Measurements from ENCODE around the gene BCAS1.

Gene BCAS1

DNA sequence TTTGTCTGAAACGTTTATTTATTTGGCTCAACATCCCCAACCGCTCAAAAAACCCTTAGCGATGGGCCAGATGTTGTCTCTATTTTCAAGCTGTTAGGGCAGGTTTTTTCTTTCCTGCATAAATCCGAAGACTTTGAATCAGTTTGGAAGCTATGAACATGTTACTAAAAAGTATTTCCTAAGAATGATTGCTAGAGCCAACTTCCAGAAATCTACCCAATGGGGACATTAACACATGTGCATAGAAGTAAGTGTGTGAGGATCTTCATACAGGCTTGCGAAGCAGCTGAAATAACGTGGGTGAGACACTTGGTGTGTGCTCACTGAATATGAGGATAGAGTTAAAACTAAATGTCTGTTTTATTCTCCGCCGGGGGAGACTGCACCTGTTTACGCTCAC, 106.8 kb downstream of the BCAS1 start:
- Mint-ChIP-seq H3K4me1 (no peaks in the 10 kb centered on the region), H3K36me3 (ENCODE audit: insufficient read depth) (no peaks in the 10 kb centered on the region), H3K27me3 (peaks cover 69% of the 10 kb centered on the region), H3K4me3 (no peak overlapping the region), H3K27ac (ENCODE audit: low read depth) (no peak overlapping the region), H3K9me3 (no peaks in the 10 kb centered on the region)
- DNase-seq (ENCODE audit: low spot score in 2 of 2) (no peak), ATAC-seq (replicated peaks; ENCODE audit: extremely low read depth, poor library complexity, severe bottlenecking) (no peak)

DNA sequence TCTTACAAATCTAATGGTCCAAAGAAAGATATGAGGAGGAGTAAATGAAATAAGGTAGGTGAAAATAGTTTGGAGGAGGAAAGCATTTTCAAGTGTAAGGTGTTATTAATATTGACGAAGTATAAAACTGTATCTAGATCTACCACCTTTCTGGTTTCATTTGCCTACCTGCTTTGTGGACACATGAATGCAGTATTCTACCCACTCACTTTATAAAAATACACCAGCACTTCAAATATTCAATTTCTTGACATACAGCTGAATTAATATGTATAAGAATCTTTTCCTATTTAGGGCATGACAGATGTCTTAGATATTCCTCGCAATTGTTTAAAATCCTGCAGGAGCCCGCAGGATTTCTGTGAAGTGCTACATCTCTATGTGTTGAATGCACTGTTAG, 108.0 kb downstream of the BCAS1 start:
- Mint-ChIP-seq H3K9me3 (no peaks in the 10 kb centered on the region), H3K4me1 (no peaks in the 10 kb centered on the region), H3K4me3 (no peak overlapping the region), H3K27me3 (peaks cover 66% of the 10 kb centered on the region), H3K36me3 (ENCODE audit: insufficient read depth) (no peaks in the 10 kb centered on the region), H3K27ac (ENCODE audit: low read depth) (no peak overlapping the region)
- DNase-seq (ENCODE audit: low spot score in 2 of 2), result no peak
- ATAC-seq (replicated peaks; ENCODE audit: extremely low read depth, poor library complexity, severe bottlenecking), result no peak

DNA sequence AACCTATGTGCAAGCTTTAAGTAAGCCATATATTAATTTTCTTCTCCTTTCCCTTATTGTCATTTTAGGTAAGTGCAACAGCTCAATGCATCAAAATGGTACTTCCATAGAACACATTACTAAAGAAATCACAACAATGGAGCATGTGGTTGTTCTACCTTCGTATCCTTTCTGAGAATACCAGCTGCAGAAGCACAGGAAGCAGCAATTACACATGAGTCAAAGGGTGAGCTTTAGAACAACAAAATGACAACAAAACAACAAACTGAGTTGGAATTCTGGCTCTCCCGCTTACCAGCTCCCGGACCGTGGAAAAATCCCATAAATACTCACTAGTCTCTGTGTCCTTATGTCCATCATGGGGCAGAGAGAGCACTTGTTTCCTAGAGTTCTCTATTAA, 108.9 kb downstream of the BCAS1 start:
- H3K4me3 Mint-ChIP-seq, result no peak overlapping the region
- H3K27me3 Mint-ChIP-seq, result peaks cover 57% of the 10 kb centered on the region
- H3K36me3 Mint-ChIP-seq (ENCODE audit: insufficient read depth), result no peaks in the 10 kb centered on the region
- no peaks in the 10 kb centered on the region for H3K4me1 Mint-ChIP-seq
- no peaks in the 10 kb centered on the region for H3K9me3 Mint-ChIP-seq
- DNase-seq (ENCODE audit: low spot score in 2 of 2), result no peak
- H3K27ac Mint-ChIP-seq (ENCODE audit: low read depth), result no peak overlapping the region
- ATAC-seq (replicated peaks; ENCODE audit: extremely low read depth, poor library complexity, severe bottlenecking), result no peak

DNA sequence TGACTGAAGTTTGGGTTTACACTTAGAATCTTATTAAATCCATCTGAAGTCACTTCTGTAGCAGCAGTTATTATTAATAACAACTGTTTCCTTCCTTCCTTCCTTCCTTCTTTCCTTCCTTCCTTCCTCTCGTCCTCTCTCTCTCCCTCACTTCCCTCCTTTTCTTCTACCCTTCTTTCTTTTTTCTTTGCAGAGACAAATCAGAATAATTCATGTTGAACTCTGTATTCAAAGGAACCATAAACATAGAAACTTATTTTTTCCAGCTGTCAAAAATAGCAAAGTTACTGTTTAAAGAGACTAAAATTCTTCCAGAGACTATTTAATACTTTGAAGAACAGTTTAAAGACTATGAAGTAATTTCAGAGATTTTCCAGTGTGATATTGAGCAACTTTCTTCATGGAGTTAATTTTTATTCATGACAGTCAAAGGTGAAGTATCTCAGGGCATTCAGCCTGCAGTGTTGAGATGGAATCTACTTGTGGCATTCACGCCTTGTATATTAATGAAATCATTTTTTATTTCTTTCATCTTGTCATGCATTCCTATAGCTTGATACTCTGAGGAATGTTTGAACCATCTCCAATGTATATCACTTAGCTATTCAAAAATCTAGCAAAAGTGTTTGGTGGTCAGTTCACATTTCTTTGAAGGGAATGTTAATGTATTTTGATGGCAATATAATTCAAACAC, 109.7 kb downstream of the BCAS1 start:
- Mint-ChIP-seq H3K4me3 (no peak overlapping the region), H3K27me3 (peaks cover 49% of the 10 kb centered on the region), H3K27ac (ENCODE audit: low read depth) (no peak overlapping the region), H3K4me1 (no peaks in the 10 kb centered on the region), H3K9me3 (no peaks in the 10 kb centered on the region), H3K36me3 (ENCODE audit: insufficient read depth) (no peaks in the 10 kb centered on the region)
- no peak for DNase-seq (ENCODE audit: low spot score in 2 of 2)
- no peak for ATAC-seq (replicated peaks; ENCODE audit: extremely low read depth, poor library complexity, severe bottlenecking)

DNA sequence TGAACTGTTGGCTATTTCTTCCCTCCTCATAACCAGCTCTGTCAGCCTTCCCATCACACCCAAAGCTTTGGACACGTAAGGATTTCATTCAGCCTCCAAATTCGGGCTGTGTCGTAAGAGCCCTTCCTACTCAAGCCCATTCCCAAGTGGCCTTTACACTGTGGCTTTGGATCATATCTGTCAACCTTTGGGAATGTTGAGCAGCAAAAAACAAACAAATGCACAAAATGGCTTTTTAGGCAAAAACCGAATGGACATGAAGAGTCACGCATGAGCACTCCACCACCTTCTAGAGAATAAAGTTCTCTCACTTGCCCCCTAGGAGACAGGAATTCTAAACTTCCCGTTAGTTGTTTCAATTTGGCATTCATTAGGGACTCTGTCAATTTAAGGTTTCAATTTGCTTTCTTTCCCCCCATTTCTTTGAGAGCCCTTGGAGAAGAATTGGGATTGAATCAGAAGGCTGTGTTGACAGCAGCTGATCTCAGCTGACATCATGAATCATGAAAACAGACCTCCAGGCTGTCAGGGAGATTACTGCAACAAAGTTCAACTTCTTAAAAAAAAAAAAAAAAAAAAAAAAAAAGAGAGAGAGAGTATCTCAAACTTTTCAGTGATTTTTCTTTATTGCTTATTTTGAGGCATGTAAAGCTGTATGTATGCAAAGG, 110.3 kb downstream of the BCAS1 start:
- Mint-ChIP-seq H3K4me3 (no peak overlapping the region), H3K9me3 (no peaks in the 10 kb centered on the region)

DNA sequence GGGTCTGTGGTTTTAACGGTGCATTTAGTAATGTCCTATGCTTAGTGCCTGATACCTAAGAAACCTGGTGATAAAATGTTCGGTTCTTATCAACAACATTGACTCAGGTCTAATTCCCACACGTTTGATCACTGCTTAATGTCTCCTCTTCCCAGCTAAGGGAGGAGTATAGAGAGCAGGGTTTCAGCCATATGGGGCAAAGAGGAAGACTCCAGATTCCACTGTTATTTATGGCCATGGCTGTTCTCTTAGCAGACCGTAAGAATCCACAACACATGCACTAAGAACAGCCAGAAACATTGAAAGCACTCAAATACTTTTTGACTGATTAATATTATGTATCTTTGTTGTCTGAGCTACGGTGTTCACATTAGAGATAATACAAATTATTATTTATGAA, 112.1 kb downstream of the BCAS1 start:
- ATAC-seq (replicated peaks; ENCODE audit: extremely low read depth, poor library complexity, severe bottlenecking) (no peak), DNase-seq (ENCODE audit: low spot score in 2 of 2) (no peak)
- no peaks in the 10 kb centered on the region for H3K36me3 Mint-ChIP-seq (ENCODE audit: insufficient read depth)
- peaks cover 30% of the 10 kb centered on the region for H3K27me3 Mint-ChIP-seq
- H3K4me3 Mint-ChIP-seq, result no peak overlapping the region
- no peak overlapping the region for H3K27ac Mint-ChIP-seq (ENCODE audit: low read depth)
- no peaks in the 10 kb centered on the region for H3K9me3 Mint-ChIP-seq
- H3K4me1 Mint-ChIP-seq, result no peaks in the 10 kb centered on the region

More for the DNA sequence above, 110.3 kb downstream of the BCAS1 start:
- DNase-seq (ENCODE audit: low spot score in 2 of 2), result no peak
- Mint-ChIP-seq H3K27ac (ENCODE audit: low read depth) (no peak overlapping the region), H3K4me1 (no peaks in the 10 kb centered on the region), H3K36me3 (ENCODE audit: insufficient read depth) (no peaks in the 10 kb centered on the region), H3K27me3 (peaks cover 48% of the 10 kb centered on the region)
- ATAC-seq (replicated peaks; ENCODE audit: extremely low read depth, poor library complexity, severe bottlenecking), result no peak

DNA sequence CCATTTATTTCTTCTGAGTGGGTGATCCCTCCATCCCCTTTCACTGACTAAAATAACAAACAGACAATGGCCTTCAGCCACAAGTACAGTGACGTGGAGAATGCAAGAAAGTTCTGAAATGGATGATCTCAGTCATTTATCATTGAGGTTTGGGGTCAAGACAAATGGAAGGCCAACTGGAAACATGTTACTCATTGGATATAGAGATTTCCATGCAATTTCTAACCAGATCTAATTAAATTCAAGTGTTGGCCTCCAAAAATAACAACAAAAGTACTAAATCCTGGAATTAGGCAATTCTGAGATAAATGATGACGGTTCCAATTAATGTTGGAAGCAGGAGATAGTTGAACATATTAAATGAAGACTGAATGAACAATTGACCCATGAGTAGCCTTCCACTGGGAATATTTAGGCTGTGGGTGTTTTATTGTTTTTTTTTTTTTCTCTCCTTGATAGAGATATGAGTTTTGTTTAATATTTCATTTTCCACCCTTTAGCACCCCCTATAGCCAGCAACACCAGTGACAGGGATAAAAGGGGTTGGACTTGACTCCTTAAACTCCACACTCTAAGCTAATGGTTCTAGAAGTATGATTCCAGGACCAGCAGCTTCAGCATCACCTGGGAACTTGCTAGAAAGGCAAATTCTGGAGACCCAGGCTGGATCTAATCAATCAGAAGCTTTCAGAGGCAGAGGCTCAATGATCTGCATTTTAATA, 112.8 kb downstream of the BCAS1 start:
- no peak overlapping the region for H3K4me3 Mint-ChIP-seq
- DNase-seq (ENCODE audit: low spot score in 2 of 2) (no peak), ATAC-seq (replicated peaks; ENCODE audit: extremely low read depth, poor library complexity, severe bottlenecking) (no peak)
- no peaks in the 10 kb centered on the region for H3K9me3 Mint-ChIP-seq
- H3K36me3 Mint-ChIP-seq (ENCODE audit: insufficient read depth), result no peaks in the 10 kb centered on the region
- H3K27me3 Mint-ChIP-seq, result peaks cover 29% of the 10 kb centered on the region
- no peaks in the 10 kb centered on the region for H3K4me1 Mint-ChIP-seq
- H3K27ac Mint-ChIP-seq (ENCODE audit: low read depth), result no peak overlapping the region

DNA sequence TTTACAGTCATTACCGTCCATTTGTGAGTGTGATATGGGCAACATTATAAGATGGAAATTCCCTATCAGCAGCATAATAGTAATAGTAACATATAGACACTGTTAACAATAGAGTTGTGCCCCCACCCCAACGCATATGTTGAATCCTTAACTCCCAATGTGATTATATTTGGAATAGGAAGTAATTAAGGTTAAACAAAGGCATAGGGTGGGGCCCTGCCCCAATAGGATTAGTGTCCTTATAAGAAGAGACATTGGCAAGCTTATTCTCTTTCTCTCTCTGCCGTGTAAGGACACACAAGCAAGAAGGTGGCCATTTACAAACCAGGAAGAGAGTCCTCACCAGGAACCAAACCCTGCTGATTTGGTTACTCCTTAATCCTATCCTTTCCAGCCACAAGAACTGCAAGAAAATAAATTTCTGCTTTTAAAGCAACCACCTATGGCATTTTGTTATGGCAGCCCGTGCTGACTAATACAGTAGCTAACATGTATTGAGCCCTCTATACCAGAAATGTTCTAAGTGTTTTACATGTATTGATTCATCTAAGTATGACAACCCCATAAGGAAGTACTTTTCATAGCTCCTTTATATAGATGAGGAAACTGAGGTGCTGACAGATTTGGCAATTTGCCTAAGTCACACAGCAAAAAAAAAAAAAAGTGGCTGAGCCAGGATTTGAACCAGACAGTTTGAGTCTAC, 114.2 kb downstream of the BCAS1 start:
- Mint-ChIP-seq H3K4me1 (no peaks in the 10 kb centered on the region), H3K36me3 (ENCODE audit: insufficient read depth) (no peaks in the 10 kb centered on the region), H3K27ac (ENCODE audit: low read depth) (no peak overlapping the region)

DNA sequence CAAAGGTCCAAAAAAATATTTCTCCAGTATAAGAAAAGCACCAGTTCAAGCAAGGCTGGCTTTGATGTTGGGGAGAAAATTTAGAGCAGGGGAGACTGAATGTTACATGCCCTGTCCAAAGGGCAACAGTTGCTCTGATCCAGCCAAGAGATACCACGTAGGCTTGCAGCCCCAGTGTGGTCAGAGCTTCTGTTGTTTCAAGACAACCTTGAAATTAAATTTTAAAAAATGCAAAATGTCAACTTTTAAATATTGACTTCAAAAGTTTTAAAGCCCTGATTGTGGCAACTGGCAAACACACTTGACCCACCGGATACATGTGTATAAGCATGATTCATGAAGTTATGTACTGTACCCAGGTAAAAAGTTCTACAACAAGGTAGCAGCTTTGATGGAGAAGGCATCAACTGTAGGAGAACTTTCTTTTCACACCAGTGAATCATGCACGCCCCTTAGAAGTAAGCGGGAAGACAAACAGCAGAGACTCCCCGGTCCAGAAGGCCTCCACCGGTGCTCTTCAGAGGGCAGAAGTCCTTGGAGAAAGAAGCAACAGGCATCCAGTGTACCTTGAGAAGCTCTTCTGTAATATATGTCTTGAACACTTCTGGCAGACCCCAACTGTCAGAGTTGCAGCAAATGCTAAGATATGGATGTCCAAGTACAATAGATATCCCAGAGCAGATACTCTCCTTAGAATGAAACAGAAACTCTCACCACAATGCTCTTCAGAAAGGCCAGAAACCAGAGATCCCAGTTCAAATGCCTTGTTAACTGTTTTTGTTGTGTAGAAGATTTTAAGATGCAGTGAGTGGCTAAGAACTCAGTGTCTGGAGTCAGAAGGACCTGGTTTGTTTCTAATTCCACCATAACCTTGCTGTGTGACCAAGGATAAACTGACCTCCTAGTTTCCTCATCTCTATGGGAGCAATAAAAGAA, 115.4 kb downstream of the BCAS1 start:
- no peaks in the 10 kb centered on the region for H3K36me3 Mint-ChIP-seq (ENCODE audit: insufficient read depth)
- ATAC-seq (replicated peaks; ENCODE audit: extremely low read depth, poor library complexity, severe bottlenecking), result no peak
- H3K4me3 Mint-ChIP-seq, result no peak overlapping the region
- no peaks in the 10 kb centered on the region for H3K9me3 Mint-ChIP-seq
- DNase-seq (ENCODE audit: low spot score in 2 of 2), result no peak
- H3K4me1 Mint-ChIP-seq, result peaks cover 6% of the 10 kb centered on the region
- H3K27me3 Mint-ChIP-seq, result peaks cover 8% of the 10 kb centered on the region
- H3K27ac Mint-ChIP-seq (ENCODE audit: low read depth), result no peak overlapping the region

More for the DNA sequence above, 114.2 kb downstream of the BCAS1 start:
- Mint-ChIP-seq H3K27me3 (peaks cover 19% of the 10 kb centered on the region), H3K4me3 (no peak overlapping the region), H3K9me3 (no peaks in the 10 kb centered on the region)
- DNase-seq (ENCODE audit: low spot score in 2 of 2), result no peak
- no peak for ATAC-seq (replicated peaks; ENCODE audit: extremely low read depth, poor library complexity, severe bottlenecking)

DNA sequence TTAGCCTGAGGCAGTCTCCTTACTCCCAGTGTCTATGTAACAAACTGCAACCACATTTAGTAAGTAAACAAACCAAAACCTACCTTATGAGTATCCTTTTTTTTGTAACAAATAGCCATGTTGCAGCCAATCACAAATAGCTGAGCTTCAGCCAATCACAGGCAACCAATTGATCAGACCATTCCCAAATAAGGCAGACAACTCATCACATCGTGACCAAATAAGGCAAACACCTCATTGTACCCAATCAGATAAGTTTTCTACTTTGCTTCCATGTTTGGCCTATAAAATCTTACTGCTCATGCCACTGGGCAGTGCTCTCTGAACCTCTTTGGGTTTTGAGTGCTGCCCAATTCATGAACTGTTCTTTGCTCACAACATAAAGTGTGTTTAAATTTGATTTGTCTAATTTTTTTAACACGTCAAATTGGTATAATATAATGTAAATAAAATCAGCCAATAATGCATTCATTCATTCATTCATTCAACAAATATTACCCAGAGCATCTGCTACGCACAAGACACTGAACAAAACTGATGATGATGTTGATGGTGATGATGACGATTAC, 117.8 kb downstream of the BCAS1 start:
- Mint-ChIP-seq H3K9me3 (no peaks in the 10 kb centered on the region), H3K4me3 (no peak overlapping the region), H3K27me3 (no peaks in the 10 kb centered on the region), H3K4me1 (peaks cover 25% of the 10 kb centered on the region), H3K27ac (ENCODE audit: low read depth) (no peak overlapping the region), H3K36me3 (ENCODE audit: insufficient read depth) (peaks cover 11% of the 10 kb centered on the region)
- no peak for DNase-seq (ENCODE audit: low spot score in 2 of 2)
- ATAC-seq (replicated peaks; ENCODE audit: extremely low read depth, poor library complexity, severe bottlenecking), result no peak

DNA sequence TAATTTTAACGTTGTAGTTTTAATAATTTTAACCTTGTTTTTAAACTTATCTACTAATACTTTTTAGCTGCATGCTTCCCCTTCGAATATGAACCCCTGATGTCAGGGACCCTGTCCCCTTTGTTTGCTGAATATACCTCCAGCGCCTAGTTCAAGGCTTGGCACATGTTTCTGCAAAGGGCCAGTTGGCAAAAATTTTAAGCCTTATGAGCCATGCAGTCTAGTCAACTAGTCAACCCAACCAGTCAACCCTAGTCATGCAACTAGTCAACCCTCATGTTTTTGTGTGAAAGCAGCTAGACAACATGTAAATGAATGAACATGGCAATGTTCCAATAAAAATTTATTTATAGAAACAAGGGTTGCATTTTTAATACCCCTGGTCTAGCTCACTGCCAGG, 119.8 kb downstream of the BCAS1 start:
- no peaks in the 10 kb centered on the region for H3K9me3 Mint-ChIP-seq
- H3K36me3 Mint-ChIP-seq (ENCODE audit: insufficient read depth), result peaks cover 11% of the 10 kb centered on the region
- no peak for DNase-seq (ENCODE audit: low spot score in 2 of 2)
- H3K27ac Mint-ChIP-seq (ENCODE audit: low read depth), result peak overlapping the region; percentile 99
- H3K4me3 Mint-ChIP-seq, result no peak overlapping the region
- H3K4me1 Mint-ChIP-seq, result peaks cover 25% of the 10 kb centered on the region
- no peaks in the 10 kb centered on the region for H3K27me3 Mint-ChIP-seq
- no peak for ATAC-seq (replicated peaks; ENCODE audit: extremely low read depth, poor library complexity, severe bottlenecking)
